BJ (cell line): ENCODE data around the gene PEAR1. TPM values are rescaled to one million over a fixed set of nuclear protein-coding genes. Genes with fewer than 3 reads are reported as not detected.

Experiments
- CTCF ChIA-PET: fragments of 350-600 bp; formaldehyde crosslinking; extraction: SDS; loops from one replicate; lab custom pipeline; 2021; ENCODE audit warnings: antibody characterized with exemption, inconsistent platforms; lab: Yijun Ruan, JAX
- POLR2A ChIA-PET: fragments of 300-600 bp; sonication (Branson Sonifier 250); formaldehyde crosslinking; extraction: SDS; loops from one replicate; lab custom pipeline; 2021; ENCODE audit warnings: antibody characterized with exemption; lab: Charles Lee
- DNase-seq: peaks from one replicate; pipeline ENCODE4 v3.0.0-alpha.2; 2011; ENCODE audit warnings: low read depth
- H3K27me3 ChIP-seq: 2 replicates; pipeline ENCODE4 v1.6.0; 2011; ENCODE audit warnings: low read length; ENCODE audit not compliant: control insufficient read depth, insufficient read depth
- H3K36me3 ChIP-seq: 2 replicates; pipeline ENCODE4 v1.5.1; 2011; ENCODE audit warnings: low read length; ENCODE audit not compliant: control insufficient read depth, insufficient read depth
- H3K4me3 ChIP-seq: 2 replicates; pipeline ENCODE4 v1.5.1; 2011; ENCODE audit warnings: low read depth, mild to moderate bottlenecking, control low read depth, low read length
- CTCF ChIP-seq: IDR thresholded peaks from 2 replicates; pipeline ENCODE4 v1.5.1; 2011; ENCODE audit warnings: low read depth, mild to moderate bottlenecking, control low read depth, inconsistent platforms, low read length, moderate library complexity; ENCODE audit not compliant: insufficient read depth
- polyA plus RNA-seq: library from polyadenylated mRNA; depleted of rRNA; stranded (reverse); fragments of >200 nt; gene quantifications from 2 replicates; pipeline ENCODE4 v1.2.3, GENCODE V29; 2011

PEAR1 gene
- polyA plus RNA-seq, 1 experiment: 50.4 TPM

DNA sequence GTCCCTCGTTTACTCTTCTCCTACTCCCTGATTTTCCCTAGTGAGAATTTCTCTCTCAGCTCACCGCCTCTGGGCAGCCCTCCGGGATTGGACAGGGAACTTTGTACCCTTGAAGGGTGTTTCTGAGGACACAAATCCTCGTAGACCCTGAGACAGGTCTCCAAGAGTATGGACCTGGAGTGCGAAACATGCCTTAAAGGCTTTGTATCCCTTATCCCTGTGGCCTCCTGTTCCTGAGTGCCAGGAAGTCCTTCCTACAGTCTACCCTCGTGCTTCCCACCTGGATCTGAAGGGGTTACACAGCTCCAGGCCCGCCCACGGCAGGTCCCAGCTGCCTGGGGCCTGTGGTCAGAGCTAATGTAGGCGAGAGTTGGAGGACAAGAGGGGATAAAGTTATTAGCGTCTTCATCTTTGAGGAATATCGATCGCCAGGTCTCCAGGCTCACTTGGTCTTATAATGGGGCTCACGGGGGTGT is 7.6 kb upstream of the PEAR1 start:
- Histone ChIP-seq H3K36me3 (no peaks in the 10 kb centered on the region), H3K4me3 (no peak overlapping the region), H3K27me3 (peaks cover 31% of the 10 kb centered on the region)
- ChIA-PET CTCF (interaction anchor here (1.2 to 10.8 kb wide), 8 partner anchors 26 to 208 kb away, joined by 3 to 160 read pairs (median 18); partner anchors contain the start of genes ISG20L2, LRRC71, METTL25B and NES), POLR2A (no interaction called here)
- no peak for TF ChIP-seq CTCF
- DNase-seq: no peak

DNA sequence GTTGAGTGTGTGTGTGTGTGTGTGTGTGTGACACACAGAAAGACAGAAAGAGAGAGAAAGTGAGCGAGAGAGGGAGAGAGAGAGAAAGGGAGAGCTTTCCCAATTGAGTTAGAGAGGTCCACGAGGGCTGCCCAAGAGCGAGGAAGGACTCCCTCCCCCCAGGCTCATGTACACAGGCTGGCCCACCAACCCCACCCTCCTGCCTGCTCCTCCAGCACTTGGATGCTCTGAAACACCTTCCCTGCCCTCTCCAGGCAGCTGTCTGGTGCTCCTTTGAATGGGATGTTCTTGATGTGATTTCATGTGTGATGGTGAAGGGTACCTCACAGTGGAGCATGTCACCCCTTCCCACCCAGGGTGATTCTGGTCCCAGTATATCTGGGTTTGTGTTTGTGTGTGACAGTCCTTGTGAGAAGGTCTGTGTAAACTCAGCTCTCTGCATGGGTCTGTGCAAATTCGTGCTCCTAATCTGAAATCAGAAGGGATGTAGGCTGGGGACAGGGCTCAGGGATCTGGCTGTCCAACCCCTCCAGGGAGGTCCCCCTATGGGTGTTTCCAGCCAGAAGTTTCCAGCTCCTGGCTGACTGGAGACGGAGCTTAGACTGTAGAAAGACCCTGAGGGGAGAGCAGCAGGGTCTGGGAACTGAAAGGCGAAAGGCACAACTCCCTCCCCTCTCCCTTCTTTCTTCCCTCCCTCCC is 6.8 kb upstream of the PEAR1 start:
- CTCF ChIA-PET: interaction anchor here (0.9 to 10.8 kb wide), 11 partner anchors 26 to 197 kb away, joined by 3 to 160 read pairs (median 22); partner anchors contain the start of genes INSRR, ISG20L2, LRRC71 and METTL25B
- DNase-seq: no peak
- POLR2A ChIA-PET: no interaction called here
- H3K4me3 ChIP-seq: no peak overlapping the region
- peaks cover 31% of the 10 kb centered on the region for H3K27me3 ChIP-seq
- no peak for TF ChIP-seq CTCF
- H3K36me3 ChIP-seq: no peaks in the 10 kb centered on the region

GRCh38 chr1:156887317-156887716 is 6.2 kb upstream of the PEAR1 start:
- no peak for TF ChIP-seq CTCF
- peaks cover 29% of the 10 kb centered on the region for H3K27me3 ChIP-seq
- H3K4me3 ChIP-seq: no peak overlapping the region
- ChIA-PET CTCF (interaction anchor here (0.6 to 10.8 kb wide), 10 partner anchors 26 to 197 kb away, joined by 3 to 160 read pairs (median 26); partner anchors contain the start of genes INSRR, ISG20L2, METTL25B and NTRK1), POLR2A (interaction anchor here (0.7 kb wide), 1 partner anchor 159 kb away, joined by 3 read pairs; the partner anchor contains the start of genes ISG20L2 and METTL25B)
- H3K36me3 ChIP-seq: no peaks in the 10 kb centered on the region
- no peak for DNase-seq

GRCh38 chr1:156887734-156888133 is 5.8 kb upstream of the PEAR1 start:
- Histone ChIP-seq H3K4me3 (no peak overlapping the region), H3K36me3 (no peaks in the 10 kb centered on the region), H3K27me3 (peaks cover 27% of the 10 kb centered on the region)
- CTCF ChIA-PET: interaction anchor here (0.6 to 10.8 kb wide), 10 partner anchors 8 to 230 kb away, joined by 3 to 160 read pairs (median 28); partner anchors contain the start of genes INSRR, ISG20L2, METTL25B and NTRK1
- POLR2A ChIA-PET: interaction anchor here (0.7 kb wide), 1 partner anchor 159 kb away, joined by 3 read pairs; the partner anchor contains the start of genes ISG20L2 and METTL25B
- TF ChIP-seq CTCF: no peak
- no peak for DNase-seq

DNA sequence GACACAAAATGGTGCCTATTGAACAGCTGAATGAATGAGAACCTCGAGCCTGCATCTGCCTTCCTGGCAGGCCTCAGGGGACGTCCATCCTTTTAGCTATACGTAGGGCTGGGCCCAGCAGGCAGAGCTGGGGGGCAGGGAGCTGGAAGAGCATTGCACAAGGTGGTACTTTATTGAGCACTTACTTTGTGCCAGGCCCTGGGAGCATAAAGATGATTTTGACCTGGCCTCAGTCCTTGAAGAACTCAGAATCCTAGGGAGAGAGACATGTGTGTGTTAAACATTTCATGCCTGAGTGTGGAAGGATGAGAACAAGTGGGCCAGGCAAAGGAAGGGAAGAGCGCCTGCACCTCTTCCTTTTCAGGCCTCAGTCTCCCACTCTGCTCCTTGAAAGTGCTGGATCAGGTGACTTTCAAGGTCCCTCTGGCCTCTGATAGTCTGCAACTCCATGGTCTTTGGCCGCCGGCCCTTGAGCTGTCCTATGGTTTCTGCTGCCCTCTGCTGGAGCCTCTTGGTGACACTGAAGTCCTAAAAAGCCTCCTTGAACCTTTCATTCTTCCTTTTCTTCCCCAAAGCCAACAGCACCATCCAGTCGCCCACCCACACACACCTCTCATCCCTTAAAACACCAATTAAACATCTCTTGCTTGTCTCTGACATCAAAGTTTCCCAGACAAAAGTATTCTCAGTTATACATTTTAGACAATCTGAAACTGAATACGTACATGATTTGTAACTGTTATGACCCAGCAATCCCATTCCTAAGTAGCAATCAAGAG is 3.5 kb upstream of the PEAR1 start:
- Histone ChIP-seq H3K36me3 (no peaks in the 10 kb centered on the region), H3K4me3 (no peak overlapping the region), H3K27me3 (peaks cover 13% of the 10 kb centered on the region)
- ChIA-PET CTCF (interaction anchor here (0.6 to 10.8 kb wide), 33 partner anchors 10 to 263 kb away, joined by 3 to 298 read pairs (median 5); partner anchors contain the start of genes INSRR, ISG20L2, LRRC71 and METTL25B), POLR2A (no interaction called here)
- TF ChIP-seq CTCF: peak; percentile 86
- no peak for DNase-seq
